ENCODE measurements around the gene GPR3.
A peak's percentile ranks its signal among the peaks of the same experiment; 100 is the strongest.

Gene GPR3

DNA sequence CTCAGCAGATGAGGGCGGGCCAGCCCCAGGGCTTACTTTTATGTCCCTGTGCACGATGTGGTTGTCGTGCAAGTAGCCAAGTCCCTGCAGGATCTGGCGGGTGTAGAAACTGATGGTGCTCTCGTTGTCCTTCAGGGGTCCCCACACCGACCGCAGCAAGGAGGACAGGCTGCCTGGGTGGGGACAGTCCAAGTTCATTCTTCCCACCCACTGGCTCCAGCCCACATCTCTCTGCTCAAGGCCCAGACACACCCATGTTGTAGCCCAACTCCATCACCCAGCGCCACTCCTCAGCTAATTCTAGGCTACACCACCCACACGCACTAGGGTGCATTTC, 32.6 kb upstream of the GPR3 start:
- no peak for DNase-seq

DNA sequence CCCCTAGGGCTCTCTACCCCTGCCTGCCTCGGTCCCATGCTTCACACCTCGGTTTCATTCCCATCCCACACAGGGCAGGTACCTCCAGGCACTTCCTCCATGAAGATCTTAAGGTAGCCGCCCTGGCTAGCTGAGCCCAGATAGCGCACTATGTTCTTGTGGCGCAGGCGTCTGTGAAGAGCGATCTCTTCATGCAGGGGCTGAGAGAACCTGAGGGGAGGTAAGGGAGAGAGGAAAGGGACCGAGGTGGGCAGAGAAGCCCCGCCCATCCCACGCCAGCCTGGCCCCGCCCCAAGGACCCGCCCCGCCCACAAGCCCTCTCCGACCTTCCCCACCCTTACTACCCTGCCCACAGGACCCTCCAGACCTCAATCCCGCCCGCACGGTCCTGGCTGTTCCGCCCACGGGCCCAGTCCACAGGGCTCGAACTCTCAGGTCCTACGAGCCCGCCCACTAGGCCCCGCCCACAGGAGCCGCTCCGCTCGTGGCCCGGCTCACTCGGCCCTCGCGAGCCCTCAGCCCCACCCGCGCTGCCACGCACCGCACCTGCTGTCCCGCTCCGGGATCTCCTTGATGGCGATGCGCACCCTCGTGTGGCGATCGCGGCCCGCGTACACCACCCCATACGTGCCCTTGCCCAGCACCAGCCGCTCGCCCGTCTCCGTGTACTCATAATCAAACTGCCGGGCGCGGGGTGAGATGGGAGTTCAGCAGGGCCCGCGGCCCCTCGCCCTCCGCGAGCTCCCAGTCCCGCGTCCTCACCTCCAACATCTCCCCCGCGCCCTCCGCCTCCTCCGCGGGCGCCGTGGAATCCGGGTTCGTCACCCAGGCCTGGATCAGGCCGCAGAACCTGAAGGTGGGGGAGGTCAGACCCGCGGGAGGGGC, 32.0 kb upstream of the GPR3 start:
- DNase-seq, result peak; percentile 46

DNA sequence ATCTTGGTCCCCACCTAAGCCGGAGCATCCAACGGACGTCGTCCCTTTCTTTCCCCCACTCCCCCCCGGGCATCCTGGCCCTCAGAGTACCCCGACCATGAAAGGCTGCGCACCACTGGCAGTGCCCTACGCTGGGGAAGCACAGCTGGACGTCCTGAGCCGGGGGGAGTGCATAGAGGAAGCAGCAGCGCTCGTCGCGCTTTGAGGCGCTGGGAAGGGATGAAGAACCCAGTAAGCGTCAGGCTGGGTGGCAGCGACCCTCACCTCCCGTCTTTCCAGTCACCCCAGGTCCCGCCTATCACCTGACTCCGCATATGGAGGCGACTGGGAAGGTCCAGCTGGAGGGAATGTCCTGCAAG, 31.4 kb upstream of the GPR3 start:
- no peak for DNase-seq

DNA sequence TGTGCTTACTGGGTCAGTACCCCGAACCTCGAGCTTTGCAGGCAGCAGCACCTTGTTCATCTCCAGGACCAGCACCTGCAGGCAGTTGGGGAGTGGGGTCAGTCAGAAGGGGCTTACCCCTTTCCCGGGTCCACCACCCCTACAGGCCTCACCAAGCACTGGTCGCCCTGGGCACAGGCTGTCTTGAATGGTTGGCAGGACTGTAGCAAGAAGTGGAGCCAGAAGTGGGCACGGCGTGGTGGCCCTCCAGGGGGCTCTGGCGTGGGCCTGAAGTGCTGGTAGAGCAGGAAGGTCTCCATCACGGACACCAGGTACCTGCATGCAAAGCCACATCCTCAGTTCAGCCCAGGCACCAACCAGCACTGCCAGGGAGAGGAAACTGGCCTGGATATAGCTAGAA, 30.9 kb upstream of the GPR3 start:
- no peak for DNase-seq

DNA sequence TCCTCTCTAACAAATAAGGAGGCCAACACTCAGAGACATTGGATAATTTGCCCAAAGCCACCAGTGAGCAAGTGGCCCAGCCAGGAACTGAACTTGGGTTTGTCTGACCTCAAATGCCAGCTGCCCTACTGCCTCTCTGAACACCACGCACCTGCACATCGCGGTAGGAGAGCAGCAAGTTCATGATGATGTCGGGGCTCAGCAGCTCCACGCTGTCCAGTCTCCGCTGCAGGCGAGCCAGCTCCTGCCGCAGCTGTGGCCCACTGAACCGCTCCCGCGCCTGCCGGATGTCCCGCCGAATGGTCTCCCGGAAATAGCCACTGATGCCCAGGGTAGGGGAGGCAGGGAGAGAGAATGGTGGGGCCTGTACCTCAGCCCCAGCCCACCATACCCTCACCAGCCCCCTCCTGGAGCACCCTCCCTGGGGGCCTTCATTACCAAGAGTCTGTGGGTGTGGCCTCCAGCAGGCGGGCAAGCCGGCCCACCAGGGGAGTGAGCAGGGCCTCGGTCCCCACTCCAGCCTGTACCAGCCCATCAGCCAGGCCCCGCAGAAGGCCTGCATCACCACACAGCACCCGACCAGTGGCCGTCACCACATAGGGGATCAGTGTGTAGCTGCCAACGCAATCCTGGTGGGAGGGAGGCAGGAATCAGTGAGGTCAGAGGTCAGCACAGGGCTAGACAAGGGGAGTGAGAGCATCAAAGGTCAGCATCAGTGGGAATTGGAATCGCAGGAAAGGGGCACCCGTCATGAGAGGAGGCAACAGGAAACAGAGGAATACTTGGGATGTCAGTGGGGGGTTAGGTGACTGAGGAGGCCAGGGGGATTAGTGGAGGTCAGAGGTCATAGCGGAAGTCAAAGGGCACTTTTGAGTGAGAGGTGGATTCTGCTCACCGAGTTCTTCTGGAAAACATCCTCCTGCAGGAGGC, 28.4 kb upstream of the GPR3 start:
- no peak for DNase-seq

DNA sequence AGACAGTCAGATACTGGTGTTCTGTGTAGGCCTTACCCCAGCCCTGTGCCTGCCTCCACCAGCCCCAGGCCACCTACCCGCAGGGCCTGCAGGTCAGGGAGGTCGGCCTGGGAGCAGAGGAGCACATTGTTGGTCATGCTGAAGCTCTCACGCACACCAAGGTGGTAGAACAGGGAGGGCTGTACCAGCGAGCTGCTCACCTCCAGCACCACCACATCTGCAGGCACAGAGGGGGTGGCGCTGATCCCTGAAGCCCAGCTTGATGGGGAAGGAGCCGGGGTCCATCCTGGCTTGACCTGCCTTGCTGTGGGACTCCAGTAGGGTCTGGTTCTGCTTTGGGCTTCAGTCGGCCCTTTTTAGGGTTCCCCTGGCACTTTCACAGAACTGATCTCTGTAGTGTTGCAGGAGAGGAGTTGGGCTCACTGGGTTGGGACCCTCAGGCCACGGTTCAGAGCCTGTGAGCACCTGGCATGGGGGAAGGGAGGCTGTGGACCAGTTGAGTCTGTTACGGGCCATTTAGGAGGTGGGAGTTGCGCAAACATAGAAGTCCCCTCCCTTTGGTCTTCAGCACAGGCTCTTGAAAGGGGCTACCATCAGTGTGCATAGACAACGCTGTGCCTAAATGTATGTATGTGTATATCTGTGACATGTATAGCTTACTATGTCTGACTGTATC, 27.6 kb upstream of the GPR3 start:
- DNase-seq, result no peak

DNA sequence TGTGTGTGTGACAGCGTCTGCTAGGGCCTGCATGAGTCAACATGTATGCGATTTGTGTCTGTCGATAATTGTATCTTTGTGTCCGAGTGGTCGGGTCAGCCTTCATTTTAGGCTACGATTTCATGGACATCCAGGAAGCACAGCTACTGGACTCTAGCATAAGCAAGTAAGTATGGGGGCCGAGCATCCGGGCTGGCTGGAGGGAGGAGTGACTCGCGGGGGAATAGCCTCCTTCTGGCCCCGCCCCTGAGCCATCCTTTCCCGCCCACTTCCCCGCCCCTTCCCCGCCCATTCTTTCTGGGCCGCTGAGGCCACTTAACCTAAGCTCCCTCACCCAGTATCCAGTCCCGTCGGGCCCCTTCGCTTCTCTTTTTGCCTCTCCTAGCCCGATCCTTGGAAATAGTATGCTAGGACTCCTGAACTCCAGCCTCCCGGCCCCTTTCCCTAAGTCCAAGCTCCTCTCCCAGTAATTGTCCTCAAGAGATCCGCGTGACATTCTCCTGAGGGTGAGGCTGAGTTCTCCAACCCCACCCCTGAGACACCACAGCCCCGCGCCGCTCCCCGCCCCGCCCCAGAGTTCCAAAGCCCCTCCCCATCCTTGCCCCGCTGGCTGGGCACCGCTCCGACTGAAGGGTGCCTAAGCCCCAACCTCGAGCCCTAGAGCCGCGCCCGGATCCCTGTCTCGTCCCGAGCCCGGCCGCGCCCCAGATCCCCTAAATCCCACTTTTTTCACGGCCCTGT, 26.9 kb upstream of the GPR3 start:
- peak; percentile 71 for DNase-seq

DNA sequence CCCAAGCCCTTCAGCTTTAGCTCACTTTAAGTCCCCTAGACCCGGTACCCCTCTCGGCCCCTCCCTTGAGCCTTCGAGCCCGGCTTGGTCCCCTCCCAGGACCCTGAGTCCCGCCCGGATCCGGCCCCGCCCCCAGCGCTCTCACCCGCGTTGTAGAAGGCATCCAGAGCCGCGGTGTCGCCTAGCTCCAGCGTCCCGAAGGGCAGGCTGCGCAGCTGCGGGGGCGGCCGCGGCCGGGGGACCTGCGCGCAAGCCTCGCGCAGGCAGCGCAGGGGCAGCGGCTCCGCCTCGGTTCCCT, 26.4 kb upstream of the GPR3 start:
- peak; percentile 54 for DNase-seq

DNA sequence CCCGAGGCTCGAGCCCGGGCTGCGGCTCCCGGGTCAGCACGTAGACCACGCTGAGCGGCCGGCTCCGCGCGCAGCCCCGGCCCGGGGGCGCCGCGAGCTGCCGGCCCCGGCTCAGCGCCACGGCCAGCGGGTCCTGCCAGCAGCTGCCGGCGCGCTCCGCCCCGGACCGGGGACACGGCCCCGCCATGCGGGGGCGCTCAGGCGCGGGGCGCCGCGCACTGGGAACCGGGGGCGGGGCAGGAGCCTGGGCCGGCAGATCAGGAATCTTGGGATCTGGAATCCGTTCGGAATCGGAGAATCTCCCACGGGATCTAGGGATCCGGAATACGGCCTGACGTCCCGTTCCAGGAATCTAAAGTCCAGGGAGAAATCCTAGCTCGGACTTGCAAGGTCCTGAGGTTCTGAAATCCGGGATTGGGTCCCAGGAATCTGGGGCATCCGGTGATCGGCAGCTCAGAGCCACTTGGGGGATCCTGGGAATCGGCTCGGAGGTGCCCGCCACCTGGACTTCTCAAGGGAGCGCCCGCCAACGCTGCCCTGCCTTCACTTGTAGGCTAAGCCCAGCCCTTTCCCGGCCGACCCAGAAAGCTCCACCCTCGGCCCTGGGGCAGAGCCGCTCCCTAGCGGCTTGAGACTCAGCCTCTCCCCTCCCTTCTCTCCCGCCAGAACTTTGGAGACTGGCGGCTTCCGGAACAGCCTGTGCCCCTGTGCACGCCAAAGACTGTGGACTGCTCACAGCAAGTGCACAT, 25.8 kb upstream of the GPR3 start, which contains the start of gene MAP3K6:
Gene MAP3K6, minus strand, starts transcription at position 551 of the 749 bp plus-strand sequence. Its CDS starts 364 bp downstream, at position 187.
- DNase-seq, result peak; percentile 26

DNA sequence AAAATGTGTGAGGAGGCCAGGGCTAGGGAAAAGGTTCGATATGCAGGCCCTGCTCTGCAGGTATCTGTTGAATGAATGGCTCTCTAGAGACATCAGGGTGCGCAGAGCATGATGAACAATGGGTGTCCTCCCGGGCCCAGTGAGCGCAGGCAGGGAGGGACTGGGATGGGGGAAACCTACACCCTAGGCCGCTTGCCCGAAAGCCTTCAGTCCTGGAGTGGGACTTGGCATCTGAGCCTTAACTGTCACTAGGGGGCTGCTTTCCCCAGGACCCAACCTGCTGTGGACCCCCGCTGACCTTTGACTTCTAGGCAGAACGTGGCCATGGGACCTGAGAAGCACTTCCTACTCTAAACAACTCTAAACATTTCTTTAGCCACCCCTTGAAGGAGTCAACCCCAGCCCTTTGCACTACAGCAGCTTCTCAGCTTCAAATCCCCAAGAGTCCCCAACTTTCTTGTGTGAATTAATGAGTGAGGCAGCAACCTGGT, 25.2 kb upstream of the GPR3 start:
- no peak for DNase-seq

DNA sequence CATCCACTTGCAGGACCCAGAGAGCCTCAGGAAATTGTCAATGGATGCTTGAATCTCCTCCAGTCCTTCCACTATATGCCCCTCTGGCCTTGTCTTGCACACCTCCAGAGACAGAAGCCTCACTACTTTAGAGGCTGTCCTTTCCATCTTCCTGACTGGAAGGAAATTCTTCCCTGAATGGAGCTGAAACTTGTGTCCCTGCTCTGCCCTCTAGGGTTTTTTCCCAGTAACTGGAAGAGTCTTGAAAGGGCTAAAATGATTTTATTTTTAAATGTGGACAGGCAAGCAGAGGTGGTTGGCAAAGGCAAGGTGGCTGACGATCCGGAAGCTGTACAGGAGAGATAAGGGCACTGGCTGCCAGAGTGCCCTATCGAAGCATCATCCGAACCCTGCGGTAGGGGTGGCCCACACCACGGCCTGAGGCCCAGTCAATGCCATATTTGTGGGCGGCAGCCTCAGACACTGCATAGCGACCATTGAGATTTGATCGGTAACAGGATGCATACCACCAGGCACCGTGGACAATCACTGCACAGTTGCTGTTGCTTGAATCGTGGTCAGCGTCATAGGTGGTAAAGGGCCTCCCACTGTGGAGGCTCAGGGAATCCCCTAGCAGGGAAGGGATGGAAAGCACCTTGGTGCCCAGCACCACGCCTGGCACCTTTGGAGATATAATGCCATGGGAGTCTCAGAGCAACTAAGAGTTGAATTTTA, 23.4 kb upstream of the GPR3 start:
- no peak for DNase-seq

DNA sequence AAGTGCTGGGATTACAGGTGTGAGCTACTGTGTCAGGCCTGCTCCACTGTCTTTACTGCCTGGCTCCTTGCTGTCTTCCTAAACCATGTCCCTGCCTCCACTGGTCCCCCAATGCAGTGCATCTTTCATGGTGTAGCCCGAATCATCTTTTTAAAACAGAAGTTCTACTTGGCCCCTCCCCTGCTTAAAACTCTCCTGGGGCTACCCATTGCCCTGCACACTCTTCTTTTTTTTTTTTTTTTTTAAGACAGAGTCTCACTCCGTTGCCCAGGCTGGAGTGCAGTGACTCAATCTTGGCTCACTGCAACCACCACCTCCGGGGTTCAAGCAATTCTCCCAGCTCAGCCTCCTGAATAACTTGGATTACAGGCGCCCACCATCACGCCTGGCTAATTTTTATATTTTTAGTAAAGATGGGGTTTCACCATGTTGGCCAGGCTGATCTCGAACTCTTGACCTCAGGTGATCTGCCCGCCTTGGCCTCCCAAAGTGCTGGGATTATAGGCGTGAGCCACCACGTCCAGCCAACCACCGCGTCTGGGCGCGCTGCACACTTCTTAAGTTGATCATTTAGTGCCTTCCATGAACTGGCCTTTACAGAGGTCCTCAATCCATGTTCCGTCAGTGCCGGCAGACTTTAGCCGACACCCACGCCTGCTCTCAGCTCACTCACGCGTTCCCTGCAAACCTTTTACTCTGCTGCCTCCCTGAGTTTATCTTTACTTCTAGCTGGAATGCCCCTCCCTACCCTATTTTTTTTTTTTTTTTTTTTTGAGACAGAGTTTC, 20.2 kb upstream of the GPR3 start:
- no peak for DNase-seq

DNA sequence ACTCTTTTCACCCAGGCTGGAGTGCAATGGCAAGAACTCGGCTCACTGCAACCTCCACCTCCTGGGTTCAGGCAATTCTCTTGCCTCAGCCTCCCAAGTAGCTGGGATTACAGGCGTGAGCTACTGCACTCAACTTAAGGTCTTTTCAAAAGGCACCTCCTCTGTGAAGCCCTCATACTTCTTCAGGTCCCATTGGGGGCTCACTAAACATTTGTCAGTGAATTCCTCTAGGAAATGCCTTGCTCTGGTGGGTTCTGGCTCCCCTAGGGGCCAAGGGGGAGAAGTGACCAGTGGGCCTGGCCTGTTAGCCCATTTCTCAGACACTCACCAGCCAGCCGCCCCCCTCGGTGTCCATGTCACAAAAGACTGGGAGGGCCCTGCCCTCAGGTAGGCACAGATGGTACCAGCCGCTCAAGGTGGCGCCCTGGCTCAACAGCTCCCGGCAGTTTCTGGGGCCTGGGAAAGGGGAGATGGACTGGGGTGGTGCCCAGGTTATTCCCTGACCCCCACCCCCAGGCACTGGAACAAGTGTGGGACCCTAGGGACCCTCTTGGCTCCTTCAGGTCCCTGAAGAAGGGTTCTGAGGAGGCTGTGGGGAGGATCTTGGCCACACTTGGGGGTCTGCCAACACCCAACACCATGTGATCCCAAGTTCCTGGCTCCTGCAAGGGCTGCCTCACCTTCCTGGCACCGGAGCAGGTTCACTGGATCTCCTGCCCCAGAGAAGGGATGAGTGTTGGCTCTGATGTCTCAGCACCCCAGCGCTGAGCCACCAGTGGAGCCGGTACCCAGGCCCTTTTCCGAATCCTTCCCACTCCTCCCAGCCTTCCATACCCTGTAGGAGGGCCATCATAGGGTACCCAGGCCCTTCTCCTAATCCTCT, 19.4 kb upstream of the GPR3 start:
- DNase-seq, result no peak

DNA sequence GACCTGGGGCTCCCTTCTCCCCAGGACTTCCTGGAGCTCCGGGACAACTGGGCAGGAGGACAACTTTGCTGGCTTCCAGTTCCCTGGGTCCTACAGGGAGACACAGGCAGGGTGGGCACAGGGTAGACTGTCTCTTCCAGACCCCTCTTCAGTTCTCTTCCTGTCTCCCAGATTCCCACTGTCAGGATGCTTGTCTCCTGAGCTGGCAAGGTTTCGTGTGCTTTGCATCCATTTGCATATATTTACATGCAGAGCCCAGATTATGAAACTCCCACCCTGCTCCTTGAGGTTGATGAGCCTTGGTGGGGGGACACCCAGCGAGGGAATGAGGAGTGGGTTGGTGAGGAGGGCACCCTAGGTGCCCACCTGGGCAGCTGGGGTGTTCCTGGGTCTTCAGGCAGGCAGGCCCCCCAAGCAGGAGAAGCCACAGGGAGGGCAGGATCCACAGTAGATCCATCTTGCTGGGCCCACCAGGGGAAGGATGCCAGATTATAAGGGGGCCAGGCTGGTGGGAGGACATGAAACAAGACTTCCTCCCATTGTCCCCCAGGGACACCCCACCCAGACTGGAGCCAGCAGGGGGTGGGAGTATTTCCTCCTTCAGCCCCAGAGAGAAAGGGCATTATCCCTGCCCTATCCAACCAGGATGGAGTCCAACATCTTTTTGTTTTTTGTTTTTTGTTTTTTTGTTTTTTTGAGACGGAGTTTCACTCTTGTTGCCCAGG, 17.9 kb upstream of the GPR3 start, which contains the start of gene FCN3:
Gene FCN3, minus strand, starts transcription at position 463 of the 725 bp plus-strand sequence. Its CDS starts 6 bp downstream, at position 457.
- DNase-seq, result no peak

DNA sequence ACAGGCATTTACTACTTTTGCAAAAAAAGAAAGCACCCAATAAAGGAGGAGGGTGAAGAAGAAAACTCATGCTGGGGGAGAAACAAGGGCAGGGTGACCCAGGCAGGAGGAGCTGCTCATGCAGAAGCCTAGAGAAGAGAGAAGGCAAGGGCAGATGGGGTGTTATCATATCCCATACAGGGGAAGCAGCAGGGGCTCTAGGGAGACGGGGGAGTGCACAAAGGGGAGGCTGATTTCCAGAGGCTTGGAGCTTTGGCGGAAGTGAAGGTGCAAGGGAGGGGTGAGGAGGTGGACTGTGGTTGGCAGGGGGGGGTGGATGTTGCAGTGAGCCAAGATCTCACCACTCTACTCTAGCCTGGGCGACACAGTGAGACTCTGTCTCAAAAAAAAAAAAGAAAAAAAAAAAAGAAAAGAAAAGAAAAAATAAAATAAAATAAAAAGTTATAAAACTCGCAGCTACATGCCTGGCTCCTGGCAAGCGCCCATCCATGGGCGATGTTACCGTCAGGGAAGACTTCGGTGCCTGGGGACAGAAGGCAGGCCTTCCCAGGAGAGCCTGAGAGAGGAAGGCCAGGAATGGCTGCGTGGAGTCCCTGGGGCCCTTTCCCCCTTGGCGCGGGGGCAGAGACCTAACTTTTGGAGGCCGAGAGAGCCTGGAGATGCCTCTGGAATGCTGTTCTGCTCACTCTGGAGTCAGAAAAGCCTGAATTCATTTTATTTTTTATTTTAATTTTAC, 14.5 kb upstream of the GPR3 start:
- DNase-seq, result no peak

DNA sequence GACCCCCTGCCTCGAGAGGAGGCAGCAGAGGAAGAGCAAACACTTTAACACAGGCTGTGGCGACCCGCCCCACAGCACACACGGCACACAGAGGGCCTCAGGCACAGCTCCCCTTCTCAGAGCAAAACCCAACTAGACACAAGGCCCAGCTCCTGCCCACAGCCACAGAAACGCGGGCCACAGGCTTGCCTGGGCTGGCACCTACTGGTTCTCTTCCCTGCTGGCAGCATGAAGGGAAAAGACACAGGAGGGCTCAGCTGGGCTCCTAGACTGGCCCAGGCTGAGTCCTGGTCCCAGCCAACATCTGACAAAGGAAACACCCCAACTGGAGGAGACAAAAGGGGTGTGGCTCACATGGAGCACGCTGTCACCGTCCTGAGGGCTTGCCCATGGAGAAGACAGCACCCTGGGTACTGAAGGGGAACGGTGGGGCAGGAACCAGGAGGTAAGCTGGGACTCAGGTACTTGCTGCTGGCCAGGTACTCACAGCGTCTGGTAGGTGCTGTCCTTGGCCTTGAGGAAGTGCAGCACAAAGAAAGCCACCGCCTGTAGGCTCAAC, 12.8 kb upstream of the GPR3 start:
- DNase-seq, result no peak

DNA sequence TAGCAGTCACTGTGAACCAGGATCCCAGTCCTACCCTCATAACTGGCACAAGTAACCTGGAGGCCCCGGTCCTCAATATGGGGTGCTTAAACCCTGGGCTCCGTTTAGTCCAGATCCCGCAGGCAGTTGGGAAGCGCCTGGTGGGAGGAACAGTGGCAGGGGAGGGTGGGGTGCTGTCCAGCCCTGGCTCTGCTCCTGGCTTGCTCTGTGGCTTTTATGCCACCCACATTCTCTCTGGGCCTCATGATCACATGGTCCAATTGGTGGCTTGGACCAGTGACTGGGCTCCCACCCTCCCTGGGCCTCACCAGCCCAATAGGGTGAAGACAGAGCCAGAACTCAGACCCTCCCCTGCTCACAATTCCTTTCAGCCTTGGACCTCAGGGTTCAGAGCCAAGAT, 12.2 kb upstream of the GPR3 start:
- no peak for DNase-seq

All from activated effector memory CD4-positive, alpha-beta T cell treated with Interleukin-2 at 50 U/mL for 16 hours (primary cell).